HCT116 (cell line): ENCODE data around the gene GPD1L. TPM values are rescaled to one million over a fixed set of nuclear protein-coding genes. Genes with fewer than 3 reads are reported as not detected.

ENCODE experiments used
- ATAC-seq: fragments of 200-7000 bp; cut with Tn5 transposase; 2 replicates; pipeline ENCODE4 v1.9.1; 2020; ENCODE audit warnings: mild to moderate bottlenecking, moderate library complexity
- BruUV-seq: library from RNA; stranded (reverse); fragments of 400-500 nt; replicated peaks from 2 replicates; lab custom pipeline; 2021; lab: Mats Ljungman, UMichigan
- CTCF ChIA-PET: fragments of 300-600 bp; sonication (Branson Sonifier 250); formaldehyde crosslinking; loops from one replicate; lab custom pipeline; 2021; ENCODE audit warnings: antibody characterized with exemption; lab: Charles Lee
- POLR2A ChIA-PET: fragments of 300-600, 350-600 bp; sonication (Branson Sonifier 250); formaldehyde crosslinking; loops from one replicate; lab custom pipeline; 2021; ENCODE audit warnings: antibody characterized with exemption; lab: Charles Lee
- RAD21 ChIA-PET, 2 experiments: fragments of 300-600 bp; sonication (Branson Sonifier 250); formaldehyde crosslinking; loops; one replicate each; lab custom pipeline; 2023; ENCODE audit warnings: low total read pairs in 2 of 2; ENCODE audit not compliant: uncharacterized antibody in 2 of 2, unreplicated experiment in 2 of 2, low non-redundant PET in 1 of 2; lab: Charles Lee
- DNase-seq: peaks from one replicate; pipeline ENCODE4 v3.0.0-alpha.2; 2010; ENCODE audit warnings: low read depth, low spot score
- H2AFZ ChIP-seq: fragments of 200-600 bp; shearing (Covaris generic), sonication (generic); 2 replicates; pipeline ENCODE4 v1.6.1; 2017; ENCODE audit warnings: low read depth, mixed run types, mixed read lengths, antibody characterized with exemption, low read length; ENCODE audit not compliant: poor library complexity, severe bottlenecking
- H3K27ac ChIP-seq: 2 replicates; pipeline ENCODE4 v1.5.1; 2012; ENCODE audit warnings: low read depth, low read length
- H3K27me3 ChIP-seq: fragments of 200-600 bp; sonication (generic); 2 replicates; pipeline ENCODE4 v1.6.1; 2016; ENCODE audit warnings: mixed run types, low read length, mixed read lengths; ENCODE audit not compliant: insufficient read depth
- H3K36me3 ChIP-seq, 2 experiments: fragments of 200-500 bp in 1 of 2; fragments of 200-600 bp in 1 of 2; sonication (Bioruptor generic) in 1 of 2; sonication (generic) in 1 of 2; 2 replicates each; pipeline versions ENCODE4 v1.5.1 to v1.6.1; 2014 to 2016; ENCODE audit warnings: low read length in 2 of 2, inconsistent platforms in 1 of 2, mixed read lengths in 1 of 2, mixed run types in 1 of 2; ENCODE audit not compliant: insufficient read depth in 2 of 2, control insufficient read depth in 1 of 2
- H3K4me1 ChIP-seq, 2 experiments: fragments of 200-600 bp in 1 of 2; sonication (generic) in 1 of 2; 2 replicates each; pipeline versions ENCODE4 v1.5.1 to v1.6.1; 2012 to 2017; ENCODE audit warnings: low read length in 2 of 2, inconsistent platforms in 1 of 2, mild to moderate bottlenecking in 1 of 2, mixed read lengths in 1 of 2, mixed run types in 1 of 2, moderate library complexity in 1 of 2; ENCODE audit not compliant: insufficient read depth in 2 of 2, control insufficient read depth in 1 of 2
- H3K4me2 ChIP-seq: fragments of 200-600 bp; sonication (generic); 2 replicates; pipeline ENCODE4 v1.6.1; 2017; ENCODE audit warnings: mixed run types, low read length, mixed read lengths
- H3K4me3 ChIP-seq, 2 experiments: fragments of 200-600 bp in 1 of 2; sonication (generic) in 1 of 2; replicated peaks in 1 of 2; 2 replicates each; pipeline ENCODE4 v1.5.1; 2011 to 2016; ENCODE audit warnings: low read length in 2 of 2, control low read depth in 1 of 2, low read depth in 1 of 2, mild to moderate bottlenecking in 1 of 2, mixed read lengths in 1 of 2, mixed run types in 1 of 2
- H3K79me2 ChIP-seq: fragments of 200-600 bp; sonication (generic); 2 replicates; pipeline ENCODE4 v1.6.1; 2017; ENCODE audit warnings: mild to moderate bottlenecking, mixed run types, low read length, moderate library complexity, mixed read lengths; ENCODE audit not compliant: insufficient read depth
- H3K9ac ChIP-seq: fragments of 200-600 bp; sonication (generic); 2 replicates; pipeline ENCODE4 v1.6.1; 2016; ENCODE audit warnings: low read length, mixed read lengths
- H3K9me2 ChIP-seq: fragments of 200-600 bp; sonication (generic), shearing (Covaris generic); 2 replicates; pipeline ENCODE4 v1.6.1; 2017; ENCODE audit warnings: mixed run types, mild to moderate bottlenecking, moderate library complexity; ENCODE audit not compliant: insufficient read depth
- H3K9me3 ChIP-seq, 2 experiments: fragments of 200-500 bp in 1 of 2; fragments of 200-600 bp in 1 of 2; sonication (Bioruptor generic) in 1 of 2; sonication (generic) in 1 of 2; 2 replicates each; pipeline ENCODE4 v1.6.1; 2014 to 2017; ENCODE audit warnings: low read length in 2 of 2, mixed read lengths in 2 of 2, inconsistent platforms in 1 of 2, low read depth in 1 of 2, mild to moderate bottlenecking in 1 of 2, mixed run types in 1 of 2, moderate library complexity in 1 of 2; ENCODE audit not compliant: control insufficient read depth in 1 of 2, insufficient read depth in 1 of 2
- H4K20me1 ChIP-seq: fragments of 200-600 bp; sonication (generic), shearing (Covaris generic); 2 replicates; pipeline ENCODE4 v1.6.1; 2017; ENCODE audit warnings: mixed run types, mild to moderate bottlenecking, moderate library complexity; ENCODE audit not compliant: insufficient read depth
- intact Hi-C: fragments of 100-400 bp; cut with micrococcal nuclease; formaldehyde crosslinking; loops from 2 replicates; pipeline ENCODE4 v1.10.0; 2022
- total RNA-seq: library from RNA; stranded (reverse); gene quantifications from one replicate; pipeline ENCODE4 v1.2.1, GENCODE V29; 2021; ENCODE audit not compliant: unreplicated experiment
- TF ChIP-seq, protein P1 (sequence below): IDR thresholded peaks from 2 replicates; pipeline ENCODE4 v1.6.1; 2012; ENCODE audit warnings: low read depth
- TF ChIP-seq, protein P2 (sequence below): IDR thresholded peaks from 2 replicates; pipeline ENCODE4 v1.6.1; 2012

Gene GPD1L
- total RNA-seq, 1 experiment from 2014 or later, result 21.9 TPM

DNA sequence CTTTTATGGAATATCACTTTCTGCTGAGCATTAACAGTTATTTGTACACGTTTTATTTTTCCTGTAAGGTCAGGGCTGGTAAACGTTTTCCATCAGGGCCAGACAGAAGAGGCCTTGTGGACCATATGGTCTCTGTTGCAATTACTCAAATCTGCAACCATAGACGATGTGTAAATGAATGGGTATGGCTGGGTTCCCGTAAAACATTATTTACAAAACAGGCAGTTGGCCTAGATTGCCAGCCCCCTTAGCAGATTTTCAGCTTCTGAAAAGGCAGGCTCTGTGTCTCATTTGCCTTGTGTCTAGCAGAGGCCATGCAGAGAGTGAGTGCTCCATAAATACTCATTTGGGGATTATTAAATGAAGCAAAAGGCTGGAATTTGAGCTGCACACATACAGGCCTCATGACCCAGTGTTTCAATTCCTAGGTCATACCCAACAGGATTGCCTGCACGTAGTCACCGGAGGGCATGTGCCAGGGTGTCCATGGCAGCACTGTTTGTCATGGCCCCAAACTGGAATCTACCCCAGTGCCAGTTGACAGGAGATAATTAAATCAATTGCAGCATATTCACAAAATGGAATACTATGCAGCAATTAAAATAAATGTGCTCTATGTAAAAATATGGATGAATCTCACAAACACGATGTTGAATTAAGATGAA, 51.3 kb downstream of the GPD1L start:
- BruUV-seq, result no TSS peak
- DNase-seq, result no peak

More for the DNA sequence above, 51.3 kb downstream of the GPD1L start:
- Histone ChIP-seq H3K27me3 (no peaks in the 10 kb centered on the region), H3K4me2 (no peak overlapping the region), H3K4me3 (no peak overlapping the region), H3K36me3 (no peaks in the 10 kb centered on the region), H3K4me1 (no peaks in the 10 kb centered on the region), H3K27ac (no peak overlapping the region), H3K9me3 (no peaks in the 10 kb centered on the region), H3K9me2 (no peaks in the 10 kb centered on the region), H3K79me2 (no peaks in the 10 kb centered on the region), H4K20me1 (no peaks in the 10 kb centered on the region), H3K9ac (no peak overlapping the region), H2AFZ (no peak overlapping the region)
- intact Hi-C loops, result no loop called here
- no peak for ATAC-seq
- ChIA-PET POLR2A (no interaction called here), CTCF (interaction anchor here (0.6 kb wide), 1 partner anchor 139 kb away, joined by 3 read pairs; no protein-coding TSS in a partner anchor), RAD21 (no interaction called here)
- TF ChIP-seq, protein P1, sequence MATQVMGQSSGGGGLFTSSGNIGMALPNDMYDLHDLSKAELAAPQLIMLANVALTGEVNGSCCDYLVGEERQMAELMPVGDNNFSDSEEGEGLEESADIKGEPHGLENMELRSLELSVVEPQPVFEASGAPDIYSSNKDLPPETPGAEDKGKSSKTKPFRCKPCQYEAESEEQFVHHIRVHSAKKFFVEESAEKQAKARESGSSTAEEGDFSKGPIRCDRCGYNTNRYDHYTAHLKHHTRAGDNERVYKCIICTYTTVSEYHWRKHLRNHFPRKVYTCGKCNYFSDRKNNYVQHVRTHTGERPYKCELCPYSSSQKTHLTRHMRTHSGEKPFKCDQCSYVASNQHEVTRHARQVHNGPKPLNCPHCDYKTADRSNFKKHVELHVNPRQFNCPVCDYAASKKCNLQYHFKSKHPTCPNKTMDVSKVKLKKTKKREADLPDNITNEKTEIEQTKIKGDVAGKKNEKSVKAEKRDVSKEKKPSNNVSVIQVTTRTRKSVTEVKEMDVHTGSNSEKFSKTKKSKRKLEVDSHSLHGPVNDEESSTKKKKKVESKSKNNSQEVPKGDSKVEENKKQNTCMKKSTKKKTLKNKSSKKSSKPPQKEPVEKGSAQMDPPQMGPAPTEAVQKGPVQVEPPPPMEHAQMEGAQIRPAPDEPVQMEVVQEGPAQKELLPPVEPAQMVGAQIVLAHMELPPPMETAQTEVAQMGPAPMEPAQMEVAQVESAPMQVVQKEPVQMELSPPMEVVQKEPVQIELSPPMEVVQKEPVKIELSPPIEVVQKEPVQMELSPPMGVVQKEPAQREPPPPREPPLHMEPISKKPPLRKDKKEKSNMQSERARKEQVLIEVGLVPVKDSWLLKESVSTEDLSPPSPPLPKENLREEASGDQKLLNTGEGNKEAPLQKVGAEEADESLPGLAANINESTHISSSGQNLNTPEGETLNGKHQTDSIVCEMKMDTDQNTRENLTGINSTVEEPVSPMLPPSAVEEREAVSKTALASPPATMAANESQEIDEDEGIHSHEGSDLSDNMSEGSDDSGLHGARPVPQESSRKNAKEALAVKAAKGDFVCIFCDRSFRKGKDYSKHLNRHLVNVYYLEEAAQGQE, result no peak
- TF ChIP-seq, protein P2, sequence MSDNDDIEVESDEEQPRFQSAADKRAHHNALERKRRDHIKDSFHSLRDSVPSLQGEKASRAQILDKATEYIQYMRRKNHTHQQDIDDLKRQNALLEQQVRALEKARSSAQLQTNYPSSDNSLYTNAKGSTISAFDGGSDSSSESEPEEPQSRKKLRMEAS, result no peak
